OCI-LY7 (cell line): ENCODE measurements around the gene GALR3. TPM values are rescaled to one million over a fixed set of nuclear protein-coding genes. Genes with fewer than 3 reads are reported as not detected.

Source experiments
- BruUV-seq: library from RNA; stranded (reverse); fragments of 400-500 nt; replicated peaks from 2 replicates; lab custom pipeline; 2021; lab: Mats Ljungman, UMichigan
- CTCF ChIA-PET: fragments of 300-600 bp; sonication (Branson Sonifier 250); formaldehyde crosslinking; loops from one replicate; lab custom pipeline; 2022; ENCODE audit warnings: antibody characterized with exemption; ENCODE audit not compliant: unreplicated experiment; lab: Charles Lee
- POLR2A ChIA-PET: fragments of 300-600 bp; sonication (Branson Sonifier 250); formaldehyde crosslinking; loops from one replicate; lab custom pipeline; 2022; ENCODE audit warnings: antibody characterized with exemption; lab: Charles Lee
- DNase-seq: peaks from one replicate; pipeline ENCODE4 v3.0.0-alpha.2; 2015; ENCODE audit warnings: low spot score
- H2AFZ ChIP-seq: fragments of 200-600 bp; sonication (generic), shearing (Covaris generic); 2 replicates; pipeline ENCODE4 v1.6.1; 2014; ENCODE audit warnings: mild to moderate bottlenecking, antibody characterized with exemption, low read length, moderate library complexity
- H3K27ac ChIP-seq: fragments of 200-600 bp; sonication (generic); 2 replicates; pipeline ENCODE4 v1.5.1; 2014; ENCODE audit warnings: mixed run types, low read depth, mild to moderate bottlenecking, moderate library complexity, low read length, inconsistent platforms; ENCODE audit not compliant: poor library complexity, severe bottlenecking
- H3K36me3 ChIP-seq: fragments of 200-600 bp; sonication (generic); 2 replicates; pipeline ENCODE4 v1.6.1; 2014; ENCODE audit warnings: mild to moderate bottlenecking, antibody characterized with exemption, low read length, moderate library complexity, mixed read lengths; ENCODE audit not compliant: insufficient read depth
- H3K4me1 ChIP-seq: fragments of 200-600 bp; sonication (generic); 2 replicates; pipeline ENCODE4 v1.5.1; 2014; ENCODE audit warnings: mild to moderate bottlenecking, low read length; ENCODE audit not compliant: insufficient read depth, poor library complexity, severe bottlenecking
- H3K4me2 ChIP-seq: fragments of 200-600 bp; sonication (generic); 2 replicates; pipeline ENCODE4 v1.6.1; 2014; ENCODE audit warnings: mild to moderate bottlenecking, low read length
- H3K4me3 ChIP-seq: fragments of 200-600 bp; sonication (generic); 2 replicates; pipeline ENCODE4 v1.5.1; 2014; ENCODE audit warnings: mild to moderate bottlenecking, low read depth, low read length; ENCODE audit not compliant: poor library complexity, severe bottlenecking
- H3K79me2 ChIP-seq: fragments of 200-600 bp; sonication (generic); 2 replicates; pipeline ENCODE4 v1.6.1; 2016; ENCODE audit warnings: low read depth, mild to moderate bottlenecking, low read length, moderate library complexity, mixed read lengths; ENCODE audit not compliant: insufficient read depth
- H3K9me2 ChIP-seq: fragments of 200-600 bp; sonication (generic); 2 replicates; pipeline ENCODE4 v1.6.1; 2016; ENCODE audit warnings: mild to moderate bottlenecking, low read length, mixed read lengths; ENCODE audit not compliant: insufficient read depth
- H3K9me3 ChIP-seq: fragments of 200-600 bp; sonication (generic); 2 replicates; pipeline ENCODE4 v1.6.1; 2014; ENCODE audit warnings: mild to moderate bottlenecking, mixed run types, low read length, mixed read lengths
- H4K20me1 ChIP-seq: fragments of 200-600 bp; sonication (generic); 2 replicates; pipeline ENCODE4 v1.6.1; 2014; ENCODE audit warnings: mild to moderate bottlenecking, antibody characterized with exemption, low read length, moderate library complexity, mixed read lengths; ENCODE audit not compliant: insufficient read depth
- CTCF ChIP-seq: fragments of 200-600 bp; sonication (generic); conservative IDR thresholded peaks from 2 replicates; pipeline ENCODE4 v1.5.1; 2014; ENCODE audit warnings: mild to moderate bottlenecking, antibody characterized with exemption, low read length, moderate library complexity, mixed read lengths
- EZH2phosphoT487 ChIP-seq: fragments of 200-600 bp; sonication (generic); IDR thresholded peaks from 2 replicates; pipeline ENCODE4 v1.6.1; 2018; ENCODE audit warnings: low read depth, borderline replicate concordance, mild to moderate bottlenecking, mixed run types, antibody characterized with exemption, low read length, moderate library complexity, mixed read lengths
- intact Hi-C: fragments of 100-400 bp; cut with micrococcal nuclease; formaldehyde crosslinking; loops from one replicate; pipeline ENCODE4 v1.10.0; 2022; ENCODE audit not compliant: unreplicated experiment
- microRNA-seq: library from miRNA; unstranded; fragments of <30 nt; microRNA quantifications from one replicate; pipeline ENCODE4 v1.2.0, GENCODE V29; 2022; ENCODE audit warnings: borderline replicate concordance
- small RNA-seq: library from RNA; depleted of rRNA; stranded (forward); fragments of <200 nt; gene quantifications from one replicate; pipeline ENCODE3, GENCODE V24; 2014
- total RNA-seq, 2 experiments: library from RNA; depleted of rRNA in 1 of 2; stranded (reverse); fragments of >200 nt in 1 of 2; shearing (Covaris generic) in 1 of 2; gene quantifications; 2 replicates each; pipeline ENCODE4 v1.2.3, GENCODE V29; 2014 to 2022

Gene GALR3
- total RNA-seq, 2 experiments from 2014 or later, result not detected

GRCh38 chr22:37865510-37865909 is 42.3 kb downstream of the GALR3 start:
- Histone ChIP-seq H3K4me2 (no peak overlapping the region), H3K79me2 (peaks cover 3% of the 10 kb centered on the region; the same call in 1 of the 2 replicates), H2AFZ (no peak overlapping the region), H4K20me1 (no peaks in the 10 kb centered on the region), H3K4me3 (no peak overlapping the region), H3K36me3 (peaks cover 98% of the 10 kb centered on the region), H3K27ac (no peak overlapping the region), H3K9me3 (no peaks in the 10 kb centered on the region), H3K9me2 (no peaks in the 10 kb centered on the region), H3K4me1 (no peaks in the 10 kb centered on the region)
- CTCF ChIA-PET, result no interaction called here
- DNase-seq, result no peak
- POLR2A ChIA-PET, result interaction anchor here (0.5 to 0.7 kb wide), 2 partner anchors 93 to 316 kb away, joined by 3 to 4 read pairs; no protein-coding TSS in a partner anchor
- intact Hi-C loops, result no loop called here
- TF ChIP-seq EZH2phosphoT487, result no peak
- no peak for TF ChIP-seq CTCF
- BruUV-seq, result no TSS peak

- no peak overlapping the region for H2AFZ ChIP-seq
- H3K4me3 ChIP-seq, result no peak overlapping the region
- no peaks in the 10 kb centered on the region for H3K4me1 ChIP-seq
- no peaks in the 10 kb centered on the region for H3K9me2 ChIP-seq
- no TSS peak for BruUV-seq
- H4K20me1 ChIP-seq, result no peaks in the 10 kb centered on the region
- ChIA-PET POLR2A (no interaction called here), CTCF (no interaction called here)
- H3K4me2 ChIP-seq, result no peak overlapping the region
- no peak overlapping the region for H3K27ac ChIP-seq
- H3K79me2 ChIP-seq, result no peaks in the 10 kb centered on the region
- no peaks in the 10 kb centered on the region for H3K9me3 ChIP-seq
- no peak for DNase-seq
- intact Hi-C loops, result no loop called here
- TF ChIP-seq CTCF, result no peak
- TF ChIP-seq EZH2phosphoT487, result no peak
- H3K36me3 ChIP-seq, result peaks cover 98% of the 10 kb centered on the region
Measured at GRCh38 chr22:37870273-37870672, 47.1 kb downstream of the GALR3 start.

Small RNA genes lying within 50 kb of the gene (microRNA-seq; reads per million reads assigned to microRNA genes)
- 7.6 reads per million, percentile 5 among the genes with 10 or more reads in this experiment for gene MIR659

Small RNA genes lying within 50 kb of the gene (small RNA-seq; reads per million reads assigned to genes)
- not detected for gene MIR659

Other genes with a start within 250 kb of the GALR3 start
- 0.44 TPM in 1 of 2 replicates, not detected in the other for gene LGALS2, start 243.3 kb upstream of the GALR3 start, total RNA-seq (2014; rRNA removed; shearing (Covaris generic))
- 0.82 and 0.92 TPM in 2 replicates for gene LGALS2, start 243.3 kb upstream of the GALR3 start, total RNA-seq (2022)
- 119 and 127 TPM in 2 replicates for gene GGA1, start 214.5 kb upstream of the GALR3 start, total RNA-seq (2014; rRNA removed; shearing (Covaris generic))
- 167 and 172 TPM in 2 replicates for gene GGA1, start 214.5 kb upstream of the GALR3 start, total RNA-seq (2022)
- 15.3 and 18.3 TPM in 2 replicates for gene SH3BP1, start 183.7 kb upstream of the GALR3 start, total RNA-seq (2014; rRNA removed; shearing (Covaris generic))
- 44.4 and 48.4 TPM in 2 replicates for gene SH3BP1, start 183.7 kb upstream of the GALR3 start, total RNA-seq (2022)
- 50.0 and 61.2 TPM in 2 replicates for gene PDXP, start 164.7 kb upstream of the GALR3 start, total RNA-seq (2014; rRNA removed; shearing (Covaris generic))
- gene PDXP, start 164.7 kb upstream of the GALR3 start, total RNA-seq (2022), result 54.0 and 55.8 TPM in 2 replicates
- 85.8 and 93.1 TPM in 2 replicates for gene LGALS1, start 147.7 kb upstream of the GALR3 start, total RNA-seq (2014; rRNA removed; shearing (Covaris generic))
- 57.2 and 57.3 TPM in 2 replicates for gene LGALS1, start 147.7 kb upstream of the GALR3 start, total RNA-seq (2022)
- 64.6 and 79.0 TPM in 2 replicates for gene NOL12, start 137.0 kb upstream of the GALR3 start, total RNA-seq (2014; rRNA removed; shearing (Covaris generic))
- gene NOL12, start 137.0 kb upstream of the GALR3 start, total RNA-seq (2022), result 58.6 and 62.3 TPM in 2 replicates
- gene TRIOBP, start 126.3 kb upstream of the GALR3 start, total RNA-seq (2014; rRNA removed; shearing (Covaris generic)), result 24.4 and 31.6 TPM in 2 replicates
- gene TRIOBP, start 126.3 kb upstream of the GALR3 start, total RNA-seq (2022), result 30.6 and 31.1 TPM in 2 replicates
- 14.6 and 20.6 TPM in 2 replicates for gene GCAT, start 15.4 kb upstream of the GALR3 start, total RNA-seq (2014; rRNA removed; shearing (Covaris generic))
- 17.3 and 21.6 TPM in 2 replicates for gene GCAT, start 15.4 kb upstream of the GALR3 start, total RNA-seq (2022)
- 21.0 and 25.4 TPM in 2 replicates for gene ANKRD54, start 21.0 kb downstream of the GALR3 start, total RNA-seq (2014; rRNA removed; shearing (Covaris generic))
- 31.7 and 31.8 TPM in 2 replicates for gene ANKRD54, start 21.0 kb downstream of the GALR3 start, total RNA-seq (2022)
- 443 and 503 TPM in 2 replicates for gene EIF3L, start 26.0 kb downstream of the GALR3 start, total RNA-seq (2014; rRNA removed; shearing (Covaris generic))
- 596 and 649 TPM in 2 replicates for gene EIF3L, start 26.0 kb downstream of the GALR3 start, total RNA-seq (2022)
- gene MICALL1, start 82.9 kb downstream of the GALR3 start, total RNA-seq (2014; rRNA removed; shearing (Covaris generic)), result 18.3 and 18.5 TPM in 2 replicates
- gene MICALL1, start 82.9 kb downstream of the GALR3 start, total RNA-seq (2022), result 25.7 and 32.1 TPM in 2 replicates
- 0.90 and 1.2 TPM in 2 replicates for gene C22orf23, start 130.2 kb downstream of the GALR3 start, total RNA-seq (2014; rRNA removed; shearing (Covaris generic))
- 0.57 TPM in 1 of 2 replicates, not detected in the other for gene C22orf23, start 130.2 kb downstream of the GALR3 start, total RNA-seq (2022)
- gene POLR2F, start 130.3 kb downstream of the GALR3 start, total RNA-seq (2014; rRNA removed; shearing (Covaris generic)), result 85.9 and 128 TPM in 2 replicates
- 63.5 and 71.2 TPM in 2 replicates for gene POLR2F, start 130.3 kb downstream of the GALR3 start, total RNA-seq (2022)
- not detected in 2 replicates for gene SOX10, start 161.2 kb downstream of the GALR3 start, total RNA-seq (2014; rRNA removed; shearing (Covaris generic))
- gene SOX10, start 161.2 kb downstream of the GALR3 start, total RNA-seq (2022), result not detected in 2 replicates
- gene PICK1, start 234.0 kb downstream of the GALR3 start, total RNA-seq (2014; rRNA removed; shearing (Covaris generic)), result 19.2 and 28.5 TPM in 2 replicates
- gene PICK1, start 234.0 kb downstream of the GALR3 start, total RNA-seq (2022), result 23.8 and 25.6 TPM in 2 replicates